Measurements from ENCODE around the gene C11orf86.

The C11orf86 gene

DNA sequence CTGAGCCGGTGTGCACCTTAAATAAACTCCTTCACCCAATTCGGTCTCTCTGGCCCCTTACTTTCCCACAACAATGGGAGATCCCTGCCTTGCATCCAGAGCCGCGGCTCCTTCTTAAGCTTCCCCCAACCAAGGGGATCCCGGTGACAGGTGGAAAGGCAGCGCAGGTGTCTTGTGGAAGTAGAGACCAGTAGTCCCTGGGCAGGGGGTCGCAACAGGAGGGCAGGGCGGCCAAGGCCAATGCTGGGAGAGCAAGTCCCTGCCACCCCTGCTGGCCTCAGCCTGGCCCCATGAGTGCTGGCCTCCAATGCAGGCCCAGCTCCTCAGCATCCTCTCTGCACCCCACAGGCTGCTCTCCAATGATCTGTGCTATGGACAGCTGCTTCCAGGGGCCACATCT, 39.9 kb downstream of the C11orf86 start:
- H3K4me2 ChIP-seq (ENCODE audit: low read length) = no peak overlapping the region
- H3K4me3 ChIP-seq (ENCODE audit: low read length) = no peak overlapping the region
- H3K36me3 ChIP-seq (replicated peaks; ENCODE audit: low read depth, low read length) = no peaks in the 10 kb centered on the region
- TF ChIP-seq, protein P1, sequence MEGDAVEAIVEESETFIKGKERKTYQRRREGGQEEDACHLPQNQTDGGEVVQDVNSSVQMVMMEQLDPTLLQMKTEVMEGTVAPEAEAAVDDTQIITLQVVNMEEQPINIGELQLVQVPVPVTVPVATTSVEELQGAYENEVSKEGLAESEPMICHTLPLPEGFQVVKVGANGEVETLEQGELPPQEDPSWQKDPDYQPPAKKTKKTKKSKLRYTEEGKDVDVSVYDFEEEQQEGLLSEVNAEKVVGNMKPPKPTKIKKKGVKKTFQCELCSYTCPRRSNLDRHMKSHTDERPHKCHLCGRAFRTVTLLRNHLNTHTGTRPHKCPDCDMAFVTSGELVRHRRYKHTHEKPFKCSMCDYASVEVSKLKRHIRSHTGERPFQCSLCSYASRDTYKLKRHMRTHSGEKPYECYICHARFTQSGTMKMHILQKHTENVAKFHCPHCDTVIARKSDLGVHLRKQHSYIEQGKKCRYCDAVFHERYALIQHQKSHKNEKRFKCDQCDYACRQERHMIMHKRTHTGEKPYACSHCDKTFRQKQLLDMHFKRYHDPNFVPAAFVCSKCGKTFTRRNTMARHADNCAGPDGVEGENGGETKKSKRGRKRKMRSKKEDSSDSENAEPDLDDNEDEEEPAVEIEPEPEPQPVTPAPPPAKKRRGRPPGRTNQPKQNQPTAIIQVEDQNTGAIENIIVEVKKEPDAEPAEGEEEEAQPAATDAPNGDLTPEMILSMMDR (IDR thresholded peaks at IDR 0.05; ENCODE audit: low read depth, low read length) = no peak
- no peak for TF ChIP-seq EZH2phosphoT487 (IDR thresholded peaks at IDR 0.05; ENCODE audit: low read depth)
- H4K20me1 ChIP-seq (ENCODE audit: insufficient read depth, low read length) = no peaks in the 10 kb centered on the region
- H2AFZ ChIP-seq (ENCODE audit: low read depth, low read length) = no peak overlapping the region
- no peaks in the 10 kb centered on the region for H3K79me2 ChIP-seq (ENCODE audit: low read length)
- H3K4me1 ChIP-seq (ENCODE audit: low read length) = peaks cover 14% of the 10 kb centered on the region
- H3K9ac ChIP-seq (ENCODE audit: low read length) = no peak overlapping the region
- H3K27ac ChIP-seq (ENCODE audit: low read length) = no peak overlapping the region
- no peaks in the 10 kb centered on the region for H3K27me3 ChIP-seq (ENCODE audit: low read depth, low read length)
- no peaks in the 10 kb centered on the region for H3K9me3 ChIP-seq (ENCODE audit: insufficient read depth, low read length)

DNA sequence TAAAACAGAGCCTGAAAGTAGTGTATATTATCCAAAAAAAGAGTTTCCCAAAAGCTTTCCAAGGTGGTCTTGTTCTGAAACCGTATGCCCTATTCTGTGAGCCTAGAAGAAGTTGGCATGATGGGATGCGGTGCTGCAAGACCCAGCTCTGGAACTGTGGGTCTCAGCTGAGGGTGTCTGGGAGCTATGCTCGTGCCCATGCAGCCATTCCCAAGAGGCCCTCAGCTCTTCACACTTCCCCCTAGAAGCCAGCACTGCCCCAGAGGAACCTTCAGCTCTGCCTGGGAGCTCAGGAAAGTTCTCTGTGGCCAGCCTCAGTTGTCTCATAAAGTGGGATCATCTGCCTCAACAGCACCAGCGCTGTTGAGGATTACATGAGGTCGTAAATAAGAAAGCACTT, 41.4 kb downstream of the C11orf86 start:
- Histone ChIP-seq H3K4me3 (ENCODE audit: low read length) (no peak overlapping the region), H3K27me3 (ENCODE audit: low read depth, low read length) (peaks cover 5% of the 10 kb centered on the region; the same call in 1 of the 2 replicates), H2AFZ (ENCODE audit: low read depth, low read length) (no peak overlapping the region), H3K4me2 (ENCODE audit: low read length) (no peak overlapping the region), H3K9me3 (ENCODE audit: insufficient read depth, low read length) (no peaks in the 10 kb centered on the region), H3K27ac (ENCODE audit: low read length) (no peak overlapping the region), H3K4me1 (ENCODE audit: low read length) (peaks cover 28% of the 10 kb centered on the region), H3K36me3 (replicated peaks; ENCODE audit: low read depth, low read length) (no peaks in the 10 kb centered on the region), H3K79me2 (ENCODE audit: low read length) (no peaks in the 10 kb centered on the region), H4K20me1 (ENCODE audit: insufficient read depth, low read length) (no peaks in the 10 kb centered on the region), H3K9ac (ENCODE audit: low read length) (no peak overlapping the region)
- no peak for TF ChIP-seq EZH2phosphoT487 (IDR thresholded peaks at IDR 0.05; ENCODE audit: low read depth)
- TF ChIP-seq, protein P1 (IDR thresholded peaks at IDR 0.05; ENCODE audit: low read depth, low read length) = no peak

DNA sequence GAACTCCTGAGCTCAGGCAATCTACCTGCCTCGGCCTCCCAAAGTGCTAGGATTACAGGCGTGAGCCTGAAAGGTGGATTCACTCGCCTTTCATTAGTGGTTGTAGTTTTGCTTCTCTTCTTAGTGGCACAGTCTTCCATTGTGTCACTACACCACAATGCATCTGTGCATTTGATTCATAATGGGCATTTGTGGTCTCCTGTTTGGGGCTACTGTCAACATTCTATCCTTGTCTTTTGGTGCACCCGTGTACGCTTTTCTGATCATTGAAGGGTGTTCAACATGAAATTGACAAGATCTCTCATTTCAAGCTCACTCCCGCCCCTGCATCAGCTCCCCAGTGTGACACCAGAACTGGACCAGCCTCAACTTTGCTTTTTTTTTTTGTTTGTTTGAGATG, 45.8 kb downstream of the C11orf86 start:
- Histone ChIP-seq H3K9me3 (ENCODE audit: insufficient read depth, low read length) (no peaks in the 10 kb centered on the region), H3K4me2 (ENCODE audit: low read length) (no peak overlapping the region), H4K20me1 (ENCODE audit: insufficient read depth, low read length) (no peaks in the 10 kb centered on the region), H3K79me2 (ENCODE audit: low read length) (no peaks in the 10 kb centered on the region), H3K4me3 (ENCODE audit: low read length) (no peak overlapping the region), H3K9ac (ENCODE audit: low read length) (no peak overlapping the region), H3K4me1 (ENCODE audit: low read length) (peaks cover 45% of the 10 kb centered on the region), H2AFZ (ENCODE audit: low read depth, low read length) (no peak overlapping the region), H3K27ac (ENCODE audit: low read length) (no peak overlapping the region), H3K27me3 (ENCODE audit: low read depth, low read length) (peaks cover 34% of the 10 kb centered on the region), H3K36me3 (replicated peaks; ENCODE audit: low read depth, low read length) (no peaks in the 10 kb centered on the region)
- TF ChIP-seq, protein P1 (IDR thresholded peaks at IDR 0.05; ENCODE audit: low read depth, low read length) = no peak
- no peak for TF ChIP-seq EZH2phosphoT487 (IDR thresholded peaks at IDR 0.05; ENCODE audit: low read depth)

DNA sequence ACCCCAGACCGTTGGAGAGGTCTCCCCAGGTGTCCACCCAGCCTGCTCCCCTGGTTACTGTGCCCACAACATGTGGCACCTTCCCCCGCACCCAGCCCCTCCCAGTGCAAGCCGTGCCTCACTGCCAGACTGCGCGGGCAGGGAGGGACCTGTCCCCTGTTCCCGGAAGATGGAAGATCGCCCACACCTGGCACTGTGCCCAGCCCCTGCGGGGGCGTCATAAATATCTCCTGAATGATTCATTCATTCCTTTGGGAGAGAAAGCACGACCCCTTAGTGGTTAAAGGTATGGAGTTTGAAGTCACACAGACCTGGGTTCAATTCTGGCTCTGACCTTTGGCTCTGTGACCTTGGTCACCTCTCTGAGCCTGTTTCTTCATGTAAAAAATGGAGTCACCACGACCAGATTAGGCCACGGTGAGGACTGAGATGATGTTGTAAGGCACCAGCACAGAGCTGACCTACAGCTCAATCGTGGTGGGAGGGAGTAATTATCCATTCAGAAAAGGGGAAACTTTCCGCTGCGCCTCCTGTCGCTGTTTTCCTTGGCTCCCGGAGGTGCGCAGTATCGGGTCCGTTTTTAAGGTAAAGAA, 47.3 kb downstream of the C11orf86 start:
- no peaks in the 10 kb centered on the region for H3K79me2 ChIP-seq (ENCODE audit: low read length)
- no peaks in the 10 kb centered on the region for H4K20me1 ChIP-seq (ENCODE audit: insufficient read depth, low read length)
- H3K27ac ChIP-seq (ENCODE audit: low read length) = no peak overlapping the region
- peaks cover 45% of the 10 kb centered on the region for H3K4me1 ChIP-seq (ENCODE audit: low read length)
- peaks cover 43% of the 10 kb centered on the region for H3K27me3 ChIP-seq (ENCODE audit: low read depth, low read length)
- no peak overlapping the region for H3K4me2 ChIP-seq (ENCODE audit: low read length)
- H3K9ac ChIP-seq (ENCODE audit: low read length) = no peak overlapping the region
- TF ChIP-seq, protein P1 (IDR thresholded peaks at IDR 0.05; ENCODE audit: low read depth, low read length) = no peak
- TF ChIP-seq EZH2phosphoT487 (IDR thresholded peaks at IDR 0.05; ENCODE audit: low read depth) = no peak
- no peaks in the 10 kb centered on the region for H3K36me3 ChIP-seq (replicated peaks; ENCODE audit: low read depth, low read length)
- no peak overlapping the region for H3K4me3 ChIP-seq (ENCODE audit: low read length)
- H2AFZ ChIP-seq (ENCODE audit: low read depth, low read length) = no peak overlapping the region
- H3K9me3 ChIP-seq (ENCODE audit: insufficient read depth, low read length) = no peaks in the 10 kb centered on the region

Data from OCI-LY3 (cell line).